Measurements from ENCODE around the gene KBTBD7.
"Not testable (repeated sequence)": the region's sequence is repeated elsewhere in the genome, so short reads cannot be mapped to it uniquely, and the experiment has no call there.

KBTBD7 gene

DNA sequence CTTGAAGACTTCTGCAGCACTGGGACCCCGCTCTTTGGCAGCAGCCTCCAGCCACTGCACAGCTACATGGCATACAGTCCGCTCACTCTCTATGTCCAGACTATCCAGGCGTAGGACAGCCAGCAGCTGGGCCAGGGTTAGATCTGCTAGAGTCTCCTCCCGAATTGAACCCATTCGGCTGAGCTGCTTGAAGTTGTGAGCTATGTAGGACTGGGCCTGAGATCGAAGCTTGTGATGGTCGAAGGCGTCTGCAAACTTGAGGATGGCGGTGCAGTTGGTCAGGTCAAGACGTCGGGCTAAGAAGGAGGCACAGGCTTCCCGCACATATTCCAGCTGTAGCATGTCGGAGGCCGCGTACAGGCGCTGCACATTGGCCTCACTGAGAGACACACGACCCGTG, 900 bp downstream of the KBTBD7 start:
- no peak for DNase-seq

DNA sequence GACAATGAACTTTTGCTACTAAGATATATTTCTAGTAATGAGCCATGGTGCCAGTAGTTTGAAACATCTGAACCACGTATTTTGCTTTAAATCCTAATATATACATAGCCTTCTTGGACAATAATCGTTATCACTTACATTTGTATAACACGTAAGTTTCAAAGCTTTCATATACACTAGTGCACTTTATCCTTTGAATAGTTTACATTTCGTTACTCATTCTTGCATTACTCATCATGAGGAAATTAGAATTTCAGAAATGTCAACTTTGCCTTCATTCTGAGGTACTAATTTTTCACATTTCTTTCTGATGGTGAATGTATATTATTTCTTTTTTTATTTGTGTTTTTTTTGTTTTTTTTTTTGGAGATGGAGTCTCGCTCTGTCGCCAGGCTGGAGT, 5.8 kb downstream of the KBTBD7 start:
- no peak for DNase-seq

DNA sequence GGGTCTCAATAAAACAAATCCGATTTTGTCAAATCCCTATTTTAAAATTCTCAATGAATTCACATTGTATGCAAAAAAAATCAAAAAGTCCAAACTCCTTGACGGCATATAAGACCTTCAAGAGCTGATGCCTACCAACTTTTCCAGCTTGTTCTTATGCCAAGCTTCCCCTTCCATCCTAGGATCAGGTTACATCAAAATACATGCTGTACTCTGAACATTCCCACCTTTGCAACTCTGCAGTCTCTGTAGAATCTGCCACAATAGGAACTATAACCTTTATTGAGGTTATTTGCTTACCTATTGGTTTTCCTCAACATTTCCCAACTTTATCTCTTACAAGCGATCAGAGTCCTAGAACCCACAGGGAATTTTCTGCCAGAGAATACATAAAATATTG, 7.9 kb downstream of the KBTBD7 start:
- no peak for DNase-seq

DNA sequence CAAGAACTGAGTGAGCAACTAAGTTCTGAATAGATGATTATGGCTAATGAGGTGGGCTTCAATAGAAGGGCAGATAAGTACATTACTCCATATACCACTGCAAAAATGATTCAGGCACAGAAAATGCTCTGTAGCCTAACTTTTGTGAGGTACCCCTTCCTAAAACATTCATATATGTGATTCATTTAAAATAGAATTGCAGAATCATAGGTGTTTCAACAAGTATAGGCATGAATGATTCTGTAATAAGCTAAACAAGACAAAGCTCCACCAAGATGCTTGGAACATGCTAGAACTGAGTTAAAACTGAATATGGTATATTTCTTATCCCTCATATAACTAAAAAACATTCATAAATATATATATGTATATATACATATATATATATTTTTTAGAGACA, 12.1 kb downstream of the KBTBD7 start:
- DNase-seq: no peak

DNA sequence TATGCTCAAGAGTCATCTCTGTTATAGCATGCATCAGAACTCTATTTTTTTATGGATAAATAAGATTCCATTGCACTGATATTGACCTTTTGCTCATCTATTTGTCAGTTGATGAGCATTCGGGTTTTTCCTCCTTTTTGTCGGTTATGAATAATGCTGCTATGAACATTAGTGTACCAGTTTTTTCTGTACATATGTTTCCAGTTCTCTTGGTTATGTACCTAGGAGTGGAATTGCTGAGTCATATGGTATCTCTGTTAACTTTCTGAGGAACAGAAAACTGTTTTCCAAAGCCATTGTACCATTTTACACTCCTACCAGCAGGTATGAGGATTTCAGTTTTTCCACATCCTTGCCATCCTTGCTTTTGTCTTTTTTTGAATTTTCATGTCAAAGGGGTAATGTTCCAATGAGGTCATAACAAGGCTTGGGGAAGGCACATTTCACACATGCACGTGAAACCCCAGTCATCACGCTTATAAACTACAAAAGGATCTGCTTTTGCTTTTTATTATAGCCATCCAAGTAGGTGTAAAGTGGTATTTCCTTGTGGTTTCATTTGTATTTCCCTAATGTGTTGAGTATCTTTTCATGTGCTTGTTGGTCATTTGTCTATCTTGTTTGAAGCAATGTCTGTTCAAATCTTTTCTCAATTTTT, 14.6 kb downstream of the KBTBD7 start:
- DNase-seq: peak; percentile 57

DNA sequence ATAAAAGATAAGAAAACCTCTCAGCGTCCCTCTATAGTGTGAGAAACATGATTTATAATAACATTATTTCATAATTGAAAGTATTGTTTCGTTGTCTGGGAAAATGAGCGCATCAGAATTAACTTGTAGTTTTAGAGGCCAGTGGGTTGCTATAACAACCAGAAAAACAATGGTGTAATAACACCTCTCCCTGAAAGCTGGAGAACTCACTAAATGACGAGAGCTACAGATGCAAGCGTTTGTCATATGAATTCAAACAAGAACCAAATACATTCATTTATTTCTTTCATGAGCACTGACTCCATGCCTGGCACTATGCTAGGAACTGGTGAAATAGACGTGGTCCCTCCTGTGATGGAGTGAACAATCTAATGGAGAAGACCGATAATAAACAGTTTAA, 16.3 kb downstream of the KBTBD7 start:
- no peak for DNase-seq

DNA sequence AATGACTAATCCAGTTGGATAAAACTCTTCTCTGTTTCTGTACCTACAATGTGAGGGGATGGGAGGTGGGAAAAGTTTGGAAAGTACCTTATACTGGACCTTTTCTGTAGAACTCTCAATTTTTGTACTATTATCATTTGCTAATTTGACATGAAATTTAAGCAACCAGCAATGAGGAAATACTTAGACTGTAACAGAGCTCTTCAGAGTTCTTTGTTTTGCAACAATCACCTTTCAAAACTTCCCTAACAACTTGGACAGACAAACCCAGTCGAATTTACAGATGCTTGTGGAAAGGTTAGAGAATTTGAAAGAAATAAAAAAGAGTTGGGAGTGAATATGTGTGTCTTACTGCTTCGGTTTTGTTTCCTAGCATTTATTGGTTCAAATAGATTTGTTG, 16.8 kb downstream of the KBTBD7 start:
- no peak for DNase-seq

DNA sequence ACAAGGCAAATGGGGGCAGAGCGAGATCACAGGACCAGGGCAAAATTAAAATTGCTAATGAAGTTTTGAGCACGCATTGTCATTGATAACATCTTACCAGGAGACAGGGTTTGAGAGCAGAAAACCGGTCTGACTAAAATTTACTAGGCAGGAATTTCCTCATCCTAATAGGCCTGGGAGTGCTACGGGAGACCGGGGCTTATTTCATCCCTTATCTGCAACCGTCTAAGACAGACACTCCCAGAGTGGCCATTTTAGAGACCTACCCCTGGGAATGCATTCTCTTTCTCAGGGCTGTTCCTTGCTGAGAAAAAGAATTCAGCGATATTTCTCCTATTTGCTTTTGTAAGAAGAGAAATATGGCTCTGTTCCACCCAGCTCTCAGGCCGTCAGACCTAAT, 18.8 kb downstream of the KBTBD7 start:
- not testable (repeated sequence) for DNase-seq

DNA sequence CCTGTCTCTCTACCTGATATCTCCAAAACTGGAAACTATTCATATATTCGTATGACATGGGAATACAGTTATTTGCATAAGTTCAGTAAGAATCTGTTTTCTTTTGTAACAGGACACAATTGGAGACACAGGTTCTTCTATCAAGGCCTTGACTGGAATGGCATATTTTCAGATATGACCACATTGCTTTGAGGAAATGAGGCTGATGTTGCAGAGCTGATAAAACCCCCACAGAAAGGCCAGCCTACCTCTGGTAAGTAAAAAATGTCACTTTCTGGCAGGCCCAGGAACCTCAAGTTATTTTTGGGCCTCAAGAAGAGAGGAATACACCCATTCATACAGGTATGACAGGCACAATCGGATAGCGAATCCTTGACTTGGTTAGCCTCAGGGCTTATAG, 32.2 kb downstream of the KBTBD7 start:
- no peak for DNase-seq

DNA sequence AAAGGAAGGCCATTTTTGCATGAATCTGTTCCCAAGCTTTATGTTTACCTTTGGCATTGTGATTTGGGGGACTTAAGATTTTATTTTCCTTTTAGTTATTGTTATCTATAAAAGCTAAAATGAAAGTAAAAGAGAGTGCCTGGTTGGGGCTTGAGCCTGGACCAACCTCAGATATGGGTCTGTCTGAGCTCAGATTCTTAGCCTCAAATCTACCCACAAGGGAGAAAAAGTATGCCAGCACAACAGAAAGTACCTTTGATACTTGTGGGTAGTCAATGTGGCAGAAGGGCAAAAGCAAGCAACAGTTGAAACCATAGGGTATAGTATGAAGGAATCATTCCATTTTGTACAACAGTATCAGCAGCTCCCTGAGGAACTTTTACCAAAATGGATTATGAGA, 35.2 kb downstream of the KBTBD7 start:
- DNase-seq: no peak

DNA sequence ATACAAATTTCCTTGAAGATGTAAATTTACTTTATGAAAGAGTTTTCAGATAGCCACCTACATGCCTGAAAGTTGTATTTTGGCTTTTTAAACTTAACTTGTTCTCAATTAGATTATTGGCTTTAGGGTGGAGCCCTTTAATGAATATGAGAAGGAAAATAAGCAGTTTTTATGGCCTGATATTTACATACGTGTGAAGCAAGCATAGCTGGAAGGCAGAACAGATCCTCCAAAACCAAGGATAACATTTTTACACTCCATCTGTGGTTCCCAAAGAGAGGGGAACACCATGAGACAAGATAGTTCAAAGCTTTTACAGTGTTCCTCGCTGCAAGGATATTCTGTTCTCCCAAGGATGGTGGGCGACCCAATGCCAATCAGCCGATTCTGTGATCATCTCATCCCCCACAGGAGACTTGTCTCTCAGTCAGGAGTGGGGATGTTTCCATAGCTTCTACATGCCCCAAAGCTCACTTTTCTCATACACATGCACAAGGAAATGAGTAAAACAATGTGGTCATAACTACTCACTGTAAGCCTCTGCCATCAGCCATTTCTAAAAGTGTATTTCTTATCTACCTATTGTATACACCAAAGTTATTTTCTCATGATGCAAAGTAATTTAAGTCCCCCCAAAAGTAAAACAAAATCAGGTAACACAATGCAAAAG, 37.2 kb downstream of the KBTBD7 start:
- no peak for DNase-seq

DNA sequence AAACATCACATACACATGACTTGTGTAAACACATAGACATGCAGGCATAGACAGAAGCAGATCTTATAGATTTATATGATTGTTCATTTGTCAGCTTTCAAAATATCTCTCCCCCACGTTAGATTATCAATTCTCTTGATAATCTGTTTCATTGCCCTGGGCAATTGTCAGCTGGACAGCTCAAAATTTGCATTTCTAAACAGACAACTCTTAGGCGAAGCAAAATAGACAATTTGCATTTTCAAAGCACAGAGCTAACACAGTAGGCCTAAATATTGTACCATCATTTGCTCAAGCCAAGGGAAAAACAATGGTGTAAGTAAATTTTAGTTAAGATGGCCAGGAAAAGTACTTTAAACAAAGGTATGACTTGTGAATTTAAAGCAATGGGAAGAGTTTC, 37.7 kb downstream of the KBTBD7 start:
- no peak for DNase-seq

DNA sequence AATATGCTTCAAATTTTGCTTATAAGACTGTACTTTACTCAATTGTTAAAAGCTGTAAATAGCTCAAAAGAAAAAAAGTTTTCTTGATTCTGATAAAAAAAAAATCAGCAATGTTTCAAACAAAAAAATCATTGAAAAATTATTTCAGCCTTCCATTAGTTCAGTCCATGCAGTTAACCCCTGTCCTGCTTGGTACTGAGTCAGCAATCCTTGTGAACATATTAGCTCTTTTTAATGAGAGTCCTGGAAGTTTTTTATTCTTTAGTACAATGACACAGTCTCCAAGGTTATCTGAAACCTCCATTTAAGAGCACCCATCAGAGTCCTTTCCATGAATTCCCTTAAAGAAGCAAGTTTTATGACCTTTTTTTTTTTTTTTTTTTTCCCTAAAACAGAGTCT, 40.3 kb downstream of the KBTBD7 start:
- no peak for DNase-seq

DNA sequence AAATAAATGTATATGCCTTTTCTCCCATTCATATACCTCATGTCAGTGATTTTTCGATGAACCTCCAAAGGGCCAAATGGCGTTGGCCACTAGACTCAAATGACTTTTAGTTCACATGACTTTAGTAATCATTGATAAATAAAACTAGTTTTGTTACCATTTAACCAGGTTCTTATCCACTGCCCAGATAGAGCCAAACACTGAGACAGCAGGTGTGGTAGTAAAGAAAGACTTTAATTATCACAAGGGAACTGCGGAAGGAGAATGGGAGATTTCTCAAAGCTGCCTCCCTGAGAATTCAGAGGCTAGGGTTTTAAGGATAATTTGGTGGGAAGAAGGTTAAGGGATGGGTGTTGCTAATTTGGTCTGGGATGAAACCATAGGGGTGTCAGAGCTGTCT, 42.4 kb downstream of the KBTBD7 start:
- no peak for DNase-seq

DNA sequence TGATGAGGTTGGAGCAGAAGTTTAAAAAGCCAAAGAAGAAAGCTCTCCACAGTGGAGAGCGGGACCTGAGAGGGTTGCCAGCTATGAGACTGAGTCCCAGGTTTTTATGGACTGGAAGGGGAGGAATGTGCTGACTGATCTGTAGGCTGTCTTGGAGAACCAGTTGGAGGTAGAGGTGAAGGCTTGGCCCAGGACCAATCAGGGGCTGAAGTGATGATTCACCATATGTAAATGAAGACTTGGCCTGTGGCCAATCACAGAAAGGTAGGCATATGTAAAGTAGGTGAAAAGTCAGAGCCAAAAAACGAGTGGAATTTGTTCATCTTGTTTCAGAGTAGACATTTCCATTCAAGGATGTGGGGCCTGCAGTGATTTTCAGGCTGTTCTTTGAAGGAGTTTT, 44.3 kb downstream of the KBTBD7 start:
- no peak for DNase-seq

DNA sequence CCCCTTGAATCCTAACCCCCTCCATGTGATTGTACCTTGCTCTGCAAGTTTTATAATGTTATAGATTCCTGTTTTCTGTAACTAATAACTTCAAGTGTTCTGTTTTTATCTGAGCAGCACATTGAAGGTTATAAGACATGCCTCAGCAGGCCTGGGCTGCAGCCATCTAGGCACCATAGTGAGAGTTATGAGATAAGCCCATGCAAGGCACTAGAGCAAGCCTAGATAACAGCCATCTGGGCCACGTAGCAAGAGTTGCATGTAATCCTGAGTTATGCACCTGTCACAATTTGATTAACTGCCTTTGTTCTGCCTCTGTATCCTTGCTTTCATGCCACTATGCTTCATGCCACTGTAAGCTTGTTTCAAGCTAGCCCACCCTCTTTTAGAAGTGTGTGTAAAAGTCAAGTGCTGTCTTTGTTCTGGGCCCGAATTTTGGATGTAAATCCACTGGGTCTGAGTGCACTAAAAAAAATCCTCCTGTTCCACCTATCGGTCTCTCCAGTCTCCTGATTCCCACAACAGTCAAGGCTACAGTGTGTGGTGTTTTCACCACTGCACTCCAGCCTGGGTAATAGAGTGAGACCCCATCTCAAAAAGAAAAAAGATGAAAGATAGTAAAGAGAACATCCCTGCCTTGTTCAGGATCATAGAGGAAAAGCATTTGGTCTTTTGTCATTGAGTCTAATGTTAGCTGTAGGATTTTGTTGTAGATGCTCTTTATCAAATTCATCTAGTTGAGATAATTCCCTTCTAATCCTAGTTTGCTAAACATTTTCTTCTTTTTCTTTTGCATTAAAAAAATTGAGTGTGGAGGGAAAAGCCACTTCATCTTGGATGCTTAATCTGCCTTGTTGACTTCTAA, 45.7 kb downstream of the KBTBD7 start:
- DNase-seq: no peak

DNA sequence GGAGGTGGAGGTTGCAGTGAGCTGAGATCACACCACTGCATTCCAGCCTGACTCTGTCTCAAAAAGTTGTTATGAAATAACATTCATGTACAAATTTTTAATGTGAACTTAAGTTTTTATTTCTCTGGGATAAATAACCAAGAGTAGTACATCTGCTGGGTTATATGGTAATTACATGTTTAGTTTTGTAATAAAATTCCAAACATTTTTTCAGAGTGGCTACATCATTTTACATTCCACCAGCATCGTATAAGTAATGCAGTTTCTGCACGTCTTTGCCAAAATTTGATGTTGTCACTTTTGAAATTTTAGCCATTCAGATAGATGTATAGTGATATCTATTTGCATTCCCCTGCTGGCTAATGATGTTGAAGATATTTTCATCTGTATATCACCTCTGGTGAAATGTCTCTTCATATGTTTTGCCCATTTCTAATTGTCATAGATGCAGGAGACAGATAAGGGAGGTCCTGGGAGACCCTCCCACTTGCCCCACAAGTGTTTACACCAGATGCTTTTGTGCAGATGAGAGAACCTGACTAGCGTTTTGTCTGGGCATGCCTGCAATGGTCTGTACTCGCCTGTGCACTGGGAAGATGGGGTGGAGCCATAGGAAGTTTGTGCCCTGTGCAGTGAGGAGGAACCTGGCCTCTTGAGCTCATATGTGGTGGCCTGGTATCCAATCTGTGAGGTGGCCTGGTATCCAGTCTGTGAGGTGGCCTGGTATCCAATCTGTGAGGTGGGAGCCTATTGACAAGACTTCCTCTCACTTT, 49.0 kb downstream of the KBTBD7 start:
- DNase-seq: no peak

DNA sequence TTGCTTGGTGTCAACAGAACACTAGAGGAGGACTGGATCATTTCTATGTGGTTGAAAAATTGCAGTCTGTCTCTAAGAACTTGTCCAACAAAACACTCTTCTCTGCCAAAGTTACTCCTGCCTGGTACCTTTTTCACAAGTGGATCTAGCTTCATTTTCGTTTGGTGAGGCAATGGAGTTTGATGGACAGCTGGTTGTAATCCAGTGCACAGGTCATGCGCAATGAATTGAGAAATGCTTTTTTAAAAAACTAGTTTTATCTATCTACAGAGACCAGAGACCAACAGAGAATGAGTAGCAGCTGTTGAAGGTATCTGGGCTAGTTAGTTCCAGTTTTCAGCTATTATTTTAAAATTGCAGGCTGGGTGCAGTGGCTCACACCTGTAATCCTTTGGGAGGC, 49.8 kb downstream of the KBTBD7 start:
- no peak for DNase-seq

All from amniotic stem cell (primary cell).